SU-DHL-6 (cell line): ENCODE measurements around the gene MOB3A.

Source experiments
- H2AFZ ChIP-seq: fragments of 200-600 bp; sonication (generic); 2 replicates; pipeline ENCODE4 v1.6.1; 2014; ENCODE audit warnings: low read depth, mild to moderate bottlenecking, moderate library complexity, mixed read lengths, antibody characterized with exemption, low read length; ENCODE audit not compliant: severe bottlenecking
- H3F3A ChIP-seq: fragments of 200-600 bp; shearing (Covaris generic); 2 replicates; pipeline ENCODE4 v1.6.0; 2016; ENCODE audit warnings: antibody characterized with exemption, mild to moderate bottlenecking; ENCODE audit not compliant: insufficient read depth
- H3K27ac ChIP-seq: fragments of 200-600 bp; sonication (generic); 2 replicates; pipeline ENCODE4 v1.5.1; 2016; ENCODE audit warnings: low read depth, mild to moderate bottlenecking, low read length, moderate library complexity, mixed read lengths
- H3K27me3 ChIP-seq: fragments of 200-600 bp; sonication (generic), shearing (Covaris generic); 2 replicates; pipeline ENCODE4 v1.6.0; 2014; ENCODE audit warnings: mild to moderate bottlenecking, low read length
- H3K36me3 ChIP-seq: fragments of 200-600 bp; sonication (generic); 2 replicates; pipeline ENCODE4 v1.6.1; 2014; ENCODE audit warnings: mild to moderate bottlenecking, low read length, mixed read lengths
- H3K4me2 ChIP-seq: fragments of 300-600, 200-600 bp; shearing (Covaris generic), sonication (generic); 2 replicates; pipeline ENCODE4 v1.6.0; 2014; ENCODE audit warnings: low read length, low read depth, mild to moderate bottlenecking; ENCODE audit not compliant: poor library complexity, severe bottlenecking
- H3K4me3 ChIP-seq: fragments of 200-600 bp; sonication (generic); 2 replicates; pipeline ENCODE4 v1.5.1; 2014; ENCODE audit warnings: antibody characterized with exemption, low read length, mild to moderate bottlenecking, mixed read lengths; ENCODE audit not compliant: insufficient read depth, poor library complexity, severe bottlenecking
- H3K79me2 ChIP-seq: fragments of 200-600 bp; sonication (generic); 2 replicates; pipeline ENCODE4 v1.6.1; 2014; ENCODE audit warnings: mild to moderate bottlenecking, low read length, moderate library complexity; ENCODE audit not compliant: insufficient read depth
- H3K9ac ChIP-seq: fragments of 200-600 bp; sonication (generic); 2 replicates; pipeline ENCODE4 v1.7.0; 2014; ENCODE audit warnings: mild to moderate bottlenecking, low read length
- H3K9me2 ChIP-seq: fragments of 200-600 bp; sonication (generic); replicated peaks from 2 replicates; pipeline ENCODE4 v1.6.1; 2014; ENCODE audit warnings: low read length; ENCODE audit not compliant: insufficient read depth
- H3K9me3 ChIP-seq: fragments of 200-600 bp; sonication (generic); 2 replicates; pipeline ENCODE4 v1.6.1; 2014; ENCODE audit warnings: low read length, mixed read lengths; ENCODE audit not compliant: insufficient read depth
- H4K20me1 ChIP-seq: fragments of 200-600 bp; sonication (generic); 2 replicates; pipeline ENCODE4 v1.6.1; 2014; ENCODE audit warnings: low read depth, mild to moderate bottlenecking, antibody characterized with exemption, low read length, moderate library complexity, mixed read lengths
- CTCF ChIP-seq: fragments of 200-600 bp; sonication (generic); IDR thresholded peaks from one replicate; pipeline ENCODE4 v1.5.1; 2017; ENCODE audit warnings: antibody characterized with exemption, mild to moderate bottlenecking, low read length, moderate library complexity; ENCODE audit not compliant: insufficient read depth, poor library complexity, severe bottlenecking
- EZH2phosphoT487 ChIP-seq: fragments of 200-600 bp; sonication (generic), shearing (Covaris generic); conservative IDR thresholded peaks from 2 replicates; pipeline ENCODE4 v1.6.1; 2018; ENCODE audit warnings: mild to moderate bottlenecking, antibody characterized with exemption, low read length, moderate library complexity, mixed read lengths

MOB3A gene

GRCh38 chr19:2040647-2041432 lies 55.3 kb downstream of the MOB3A start:
- Histone ChIP-seq H2AFZ (no peak overlapping the region), H3K9me3 (no peaks in the 10 kb centered on the region), H3K4me3 (no peak overlapping the region), H4K20me1 (peaks cover 7% of the 10 kb centered on the region; the same call in 1 of the 2 replicates), H3K27me3 (no peaks in the 10 kb centered on the region), H3K9me2 (no peaks in the 10 kb centered on the region), H3K79me2 (no peaks in the 10 kb centered on the region), H3K36me3 (no peaks in the 10 kb centered on the region), H3K27ac (peak overlapping the region; percentile 57), H3K4me2 (no peak overlapping the region), H3F3A (peaks cover 19% of the 10 kb centered on the region), H3K9ac (peak overlapping the region; percentile 43)
- TF ChIP-seq CTCF, result no peak
- TF ChIP-seq EZH2phosphoT487, result no peak

GRCh38 chr19:2039959-2040646 lies 56.0 kb downstream of the MOB3A start:
- no peaks in the 10 kb centered on the region for H3K79me2 ChIP-seq

GRCh38 chr19:2039089-2039958 lies 56.8 kb downstream of the MOB3A start:
- peaks cover 19% of the 10 kb centered on the region for H3F3A ChIP-seq
- no peaks in the 10 kb centered on the region for H3K9me3 ChIP-seq
- no peaks in the 10 kb centered on the region for H3K27me3 ChIP-seq
- H4K20me1 ChIP-seq, result peaks cover 7% of the 10 kb centered on the region; the same call in 1 of the 2 replicates
- H3K36me3 ChIP-seq, result no peaks in the 10 kb centered on the region
- H3K27ac ChIP-seq, result no peak overlapping the region
- H3K9ac ChIP-seq, result no peak overlapping the region
- H3K4me2 ChIP-seq, result no peak overlapping the region
- H3K79me2 ChIP-seq, result no peaks in the 10 kb centered on the region
- TF ChIP-seq EZH2phosphoT487 (no peak), CTCF (no peak)
- no peak overlapping the region for H3K4me3 ChIP-seq
- no peak overlapping the region for H2AFZ ChIP-seq
- no peaks in the 10 kb centered on the region for H3K9me2 ChIP-seq

More at GRCh38 chr19:2039959-2040646, 56.0 kb downstream of the MOB3A start:
- peaks cover 7% of the 10 kb centered on the region; the same call in 1 of the 2 replicates for H4K20me1 ChIP-seq
- no peak overlapping the region for H3K4me3 ChIP-seq
- H3K36me3 ChIP-seq, result no peaks in the 10 kb centered on the region
- no peaks in the 10 kb centered on the region for H3K9me2 ChIP-seq
- no peak overlapping the region for H2AFZ ChIP-seq
- TF ChIP-seq CTCF (no peak), EZH2phosphoT487 (no peak)
- no peak overlapping the region for H3K9ac ChIP-seq
- no peak overlapping the region for H3K27ac ChIP-seq
- H3F3A ChIP-seq, result peaks cover 19% of the 10 kb centered on the region
- H3K27me3 ChIP-seq, result no peaks in the 10 kb centered on the region
- no peaks in the 10 kb centered on the region for H3K9me3 ChIP-seq
- H3K4me2 ChIP-seq, result no peak overlapping the region
